Suppressor macrophage treated with lipopolysaccharide for 1 hour (primary cell): ENCODE data around the gene HOXD8.

Source experiments
- DNase-seq, 3 donors: peaks; one replicate each; pipeline ENCODE4 v3.0.0-alpha.2; 2020 to 2022

Gene HOXD8

DNA sequence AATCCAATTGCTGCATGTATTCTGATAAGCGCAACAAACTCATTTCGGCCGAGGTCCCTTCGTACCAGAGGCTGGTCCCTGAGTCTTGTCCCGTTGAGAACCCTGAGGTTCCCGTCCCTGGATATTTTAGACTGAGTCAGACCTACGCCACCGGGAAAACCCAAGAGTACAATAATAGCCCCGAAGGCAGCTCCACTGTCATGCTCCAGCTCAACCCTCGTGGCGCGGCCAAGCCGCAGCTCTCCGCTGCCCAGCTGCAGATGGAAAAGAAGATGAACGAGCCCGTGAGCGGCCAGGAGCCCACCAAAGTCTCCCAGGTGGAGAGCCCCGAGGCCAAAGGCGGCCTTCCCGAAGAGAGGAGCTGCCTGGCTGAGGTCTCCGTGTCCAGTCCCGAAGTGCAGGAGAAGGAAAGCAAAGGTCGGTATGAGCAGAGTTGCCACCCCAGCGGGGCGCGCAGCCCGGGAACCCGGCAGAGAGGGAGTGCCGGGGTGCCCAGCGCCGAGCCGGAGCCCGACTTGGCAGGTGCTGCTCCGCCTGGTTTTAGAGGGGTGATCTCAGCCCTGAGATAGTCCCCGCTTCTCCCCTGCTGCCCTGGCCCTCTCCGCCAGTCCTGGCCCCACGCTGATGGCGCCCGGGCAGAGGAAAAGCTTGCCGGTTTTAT, 12.2 kb upstream of the HOXD8 start:
- no peak for DNase-seq

DNA sequence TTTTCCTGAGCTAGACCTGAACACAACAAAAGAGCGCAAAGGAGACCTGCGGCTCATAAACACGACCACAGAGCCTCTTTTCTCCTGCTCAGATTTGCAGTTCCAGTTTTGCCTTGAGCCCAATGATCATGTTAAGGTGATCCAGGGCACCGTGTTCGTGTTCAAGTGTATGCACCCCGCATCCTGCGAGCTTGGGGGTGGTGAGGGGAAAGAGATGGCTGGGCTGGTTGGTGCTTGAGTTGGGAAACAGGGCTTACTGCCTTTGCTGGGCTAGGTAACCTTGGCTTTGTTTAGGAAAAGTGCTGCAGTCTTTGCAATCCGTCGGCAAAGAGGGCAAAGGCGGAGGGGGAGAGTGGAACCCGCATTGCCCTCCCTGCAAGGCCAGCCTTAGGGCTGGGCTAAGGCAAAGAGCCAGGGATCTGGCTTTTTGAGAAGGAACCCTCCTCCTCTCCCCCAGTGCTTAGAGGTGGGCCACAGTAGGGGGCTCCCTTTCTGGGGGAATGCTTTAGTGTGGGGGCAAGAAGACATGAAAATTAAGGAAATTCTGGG, 11.6 kb upstream of the HOXD8 start:
- DNase-seq = no peak

DNA sequence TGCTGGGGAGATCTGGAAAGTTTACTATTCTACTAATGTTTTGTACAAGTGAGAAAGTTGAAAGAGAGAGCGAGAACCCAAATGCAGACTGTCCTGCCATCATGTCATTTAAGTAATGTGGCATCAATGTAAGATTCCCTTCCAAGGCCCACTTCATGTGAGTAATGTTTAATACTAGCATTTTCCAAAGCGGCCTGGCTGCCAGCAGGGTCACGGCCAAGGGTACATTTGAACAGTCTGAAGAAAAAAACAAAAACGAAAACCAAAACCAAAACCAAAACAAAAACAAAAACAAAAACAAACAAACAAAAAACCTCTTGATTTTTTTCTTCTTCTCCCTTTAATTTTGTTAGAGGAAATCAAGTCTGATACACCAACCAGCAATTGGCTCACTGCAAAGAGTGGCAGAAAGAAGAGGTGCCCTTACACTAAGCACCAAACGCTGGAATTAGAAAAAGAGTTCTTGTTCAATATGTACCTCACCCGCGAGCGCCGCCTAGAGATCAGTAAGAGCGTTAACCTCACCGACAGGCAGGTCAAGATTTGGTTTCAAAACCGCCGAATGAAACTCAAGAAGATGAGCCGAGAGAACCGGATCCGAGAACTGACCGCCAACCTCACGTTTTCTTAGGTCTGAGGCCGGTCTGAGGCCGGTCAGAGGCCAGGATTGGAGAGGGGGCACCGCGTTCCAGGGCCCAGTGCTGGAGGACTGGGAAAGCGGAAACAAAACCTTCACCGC, 10.7 kb upstream of the HOXD8 start:
- peak; percentile 45 to 74 (median 55) for DNase-seq

DNA sequence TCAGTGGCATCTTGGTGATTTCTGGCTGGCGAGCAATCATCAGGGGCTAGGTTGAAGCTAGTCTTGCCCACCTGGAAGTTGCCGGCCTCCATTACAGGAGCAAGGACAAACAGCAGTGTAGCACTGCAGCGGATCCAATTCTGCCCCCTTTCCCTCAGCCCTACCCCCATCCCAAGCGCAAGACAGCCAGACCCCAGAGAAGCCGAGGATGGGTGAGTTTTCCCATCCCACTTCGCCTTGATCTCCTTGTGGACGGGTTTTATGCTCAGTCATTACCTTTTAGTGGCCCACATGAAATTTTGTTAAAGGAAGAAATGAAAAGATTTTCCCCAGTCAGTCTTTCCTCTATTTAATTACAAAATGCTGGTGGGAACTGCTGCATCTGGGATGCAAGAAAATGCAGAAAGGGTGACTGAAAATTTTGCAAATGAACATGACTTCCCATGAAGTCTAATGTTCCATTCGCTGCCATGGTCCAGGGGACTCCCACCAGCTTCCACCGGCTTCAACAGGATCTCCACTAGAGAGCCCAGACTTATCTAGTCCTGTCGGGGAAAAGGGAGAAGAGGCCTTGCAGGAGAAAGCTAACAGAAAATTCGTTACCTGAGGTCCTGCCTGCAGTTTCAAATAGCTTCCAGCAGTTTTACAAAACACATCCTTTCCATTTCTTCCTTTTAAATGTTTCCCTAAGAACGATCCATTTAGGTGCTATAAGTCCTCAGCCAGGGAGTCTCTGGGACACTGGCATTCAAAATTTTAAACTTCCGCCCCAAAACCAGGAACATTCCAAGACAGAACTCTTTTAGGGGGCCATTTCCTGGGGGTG, 8.9 kb upstream of the HOXD8 start:
- no peak for DNase-seq

DNA sequence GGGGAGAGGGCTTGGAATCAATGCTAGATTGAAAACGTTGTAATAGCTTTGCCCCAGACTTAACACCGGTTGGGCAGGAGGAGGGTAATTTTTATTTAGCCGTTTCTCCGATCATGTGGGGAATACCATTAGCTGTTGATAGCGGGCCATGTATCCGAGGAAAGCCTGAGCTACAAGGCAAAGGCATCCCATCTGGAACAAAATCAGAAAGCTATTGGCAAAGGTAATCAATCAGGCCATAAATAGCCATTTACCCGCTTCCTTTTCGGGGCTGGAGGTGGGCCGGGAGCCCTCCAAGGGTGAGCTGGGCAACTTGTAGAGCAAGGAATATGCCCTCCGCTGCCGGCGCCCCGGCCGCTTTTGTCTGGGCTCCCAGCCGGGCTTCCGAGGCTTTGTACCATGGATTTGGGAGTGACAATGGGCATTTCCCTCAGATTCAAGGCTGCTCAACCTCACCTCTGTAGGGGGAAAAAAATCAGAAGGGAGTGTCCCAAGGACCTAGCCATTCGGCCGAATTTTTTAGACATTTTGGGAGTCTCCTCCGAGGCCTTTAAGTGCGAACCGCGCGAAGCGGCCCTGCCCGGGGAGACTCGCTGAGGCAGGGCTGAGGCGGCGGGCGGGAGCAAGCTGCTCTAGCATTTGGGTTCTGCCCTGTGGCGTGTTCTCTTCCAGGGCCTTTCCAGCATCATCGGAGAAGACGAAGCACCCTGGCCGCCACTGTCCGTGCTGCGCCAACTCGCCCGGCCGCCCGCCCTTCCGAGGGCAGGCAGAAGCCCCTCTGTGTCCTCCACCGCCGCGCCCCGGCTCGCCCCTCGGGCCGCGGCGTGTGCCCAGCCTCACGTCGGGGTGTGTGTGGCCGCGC, 8.1 kb upstream of the HOXD8 start:
- DNase-seq = no peak

DNA sequence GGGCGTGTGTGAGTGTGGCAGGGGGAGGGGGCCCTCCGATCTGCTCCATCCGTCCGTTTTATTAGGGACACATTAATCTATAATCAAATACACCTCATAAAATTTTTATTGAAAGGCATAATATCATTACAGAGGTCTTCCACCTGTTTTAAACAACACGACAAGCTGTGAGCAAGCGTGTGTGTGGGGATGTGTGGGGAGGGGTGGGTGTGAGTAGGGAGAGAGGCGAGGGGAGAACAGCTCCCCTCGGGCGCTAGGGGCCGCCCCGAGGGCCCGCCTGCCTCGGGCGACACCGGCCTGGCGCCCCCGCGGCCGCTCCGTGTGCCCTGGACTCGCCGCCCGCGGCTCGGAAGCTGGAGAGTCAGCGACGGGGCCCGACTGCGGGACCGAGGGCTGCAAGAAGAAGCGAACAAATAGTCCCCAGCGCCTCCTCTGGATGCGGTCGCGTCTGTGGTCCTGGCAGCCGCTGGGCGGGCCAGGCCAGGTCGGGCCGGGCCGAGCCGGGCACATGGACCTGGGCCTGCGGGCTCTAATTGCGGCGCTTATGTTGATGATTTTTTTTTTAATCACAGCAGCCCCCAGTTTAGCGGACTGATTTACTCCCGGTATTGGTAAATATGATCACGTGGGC, 7.3 kb upstream of the HOXD8 start:
- DNase-seq = peak in 1 of 3 donors; percentile 38

DNA sequence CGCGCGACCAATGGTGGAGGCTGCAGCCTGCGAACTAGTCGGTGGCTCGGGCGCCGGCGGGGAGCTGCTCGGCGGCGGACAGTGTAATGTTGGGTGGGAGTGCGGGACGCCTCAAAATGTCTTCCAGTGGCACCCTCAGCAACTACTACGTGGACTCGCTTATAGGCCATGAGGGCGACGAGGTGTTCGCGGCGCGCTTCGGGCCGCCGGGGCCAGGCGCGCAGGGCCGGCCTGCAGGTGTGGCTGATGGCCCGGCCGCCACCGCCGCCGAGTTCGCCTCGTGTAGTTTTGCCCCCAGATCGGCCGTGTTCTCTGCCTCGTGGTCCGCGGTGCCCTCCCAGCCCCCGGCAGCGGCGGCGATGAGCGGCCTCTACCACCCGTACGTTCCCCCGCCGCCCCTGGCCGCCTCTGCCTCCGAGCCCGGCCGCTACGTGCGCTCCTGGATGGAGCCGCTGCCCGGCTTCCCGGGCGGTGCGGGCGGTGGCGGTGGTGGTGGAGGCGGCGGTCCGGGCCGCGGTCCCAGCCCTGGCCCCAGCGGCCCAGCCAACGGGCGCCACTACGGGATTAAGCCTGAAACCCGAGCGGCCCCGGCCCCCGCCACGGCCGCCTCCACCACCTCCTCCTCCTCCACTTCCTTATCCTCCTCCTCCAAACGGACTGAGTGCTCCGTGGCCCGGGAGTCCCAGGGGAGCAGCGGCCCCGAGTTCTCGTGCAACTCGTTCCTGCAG, 6.7 kb upstream of the HOXD8 start, which contains the start of gene HOXD9:
HOXD9 (plus strand) TSS at position 37 of the 728 bp plus-strand sequence; CDS start at position 87, 50 bp downstream.
- DNase-seq = peak in 2 of 3 donors; percentile 38 to 47

DNA sequence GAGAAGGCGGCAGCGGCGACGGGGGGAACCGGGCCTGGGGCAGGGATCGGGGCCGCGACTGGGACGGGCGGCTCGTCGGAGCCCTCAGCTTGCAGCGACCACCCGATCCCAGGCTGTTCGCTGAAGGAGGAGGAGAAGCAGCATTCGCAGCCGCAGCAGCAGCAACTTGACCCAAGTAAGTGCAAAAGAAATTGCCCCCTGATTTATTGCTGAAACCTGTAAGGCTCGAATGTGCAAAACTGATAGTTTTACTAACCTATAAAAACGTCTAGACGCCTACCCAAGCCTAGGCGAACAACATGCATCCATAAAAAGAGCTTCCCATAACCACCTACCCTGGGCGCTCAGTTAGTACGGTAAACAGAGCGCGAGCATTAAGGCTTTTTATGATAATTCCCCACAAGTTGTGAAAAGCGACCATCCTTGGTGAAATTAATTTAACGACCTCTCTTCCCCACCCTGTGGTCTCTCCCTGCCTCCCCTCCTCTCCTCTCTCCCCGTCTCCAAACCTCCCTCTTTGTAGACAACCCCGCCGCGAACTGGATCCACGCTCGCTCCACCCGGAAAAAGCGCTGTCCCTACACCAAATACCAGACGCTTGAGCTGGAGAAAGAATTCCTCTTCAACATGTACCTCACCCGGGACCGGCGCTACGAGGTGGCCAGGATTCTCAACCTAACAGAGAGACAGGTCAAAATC, 5.9 kb upstream of the HOXD8 start:
- DNase-seq = no peak

DNA sequence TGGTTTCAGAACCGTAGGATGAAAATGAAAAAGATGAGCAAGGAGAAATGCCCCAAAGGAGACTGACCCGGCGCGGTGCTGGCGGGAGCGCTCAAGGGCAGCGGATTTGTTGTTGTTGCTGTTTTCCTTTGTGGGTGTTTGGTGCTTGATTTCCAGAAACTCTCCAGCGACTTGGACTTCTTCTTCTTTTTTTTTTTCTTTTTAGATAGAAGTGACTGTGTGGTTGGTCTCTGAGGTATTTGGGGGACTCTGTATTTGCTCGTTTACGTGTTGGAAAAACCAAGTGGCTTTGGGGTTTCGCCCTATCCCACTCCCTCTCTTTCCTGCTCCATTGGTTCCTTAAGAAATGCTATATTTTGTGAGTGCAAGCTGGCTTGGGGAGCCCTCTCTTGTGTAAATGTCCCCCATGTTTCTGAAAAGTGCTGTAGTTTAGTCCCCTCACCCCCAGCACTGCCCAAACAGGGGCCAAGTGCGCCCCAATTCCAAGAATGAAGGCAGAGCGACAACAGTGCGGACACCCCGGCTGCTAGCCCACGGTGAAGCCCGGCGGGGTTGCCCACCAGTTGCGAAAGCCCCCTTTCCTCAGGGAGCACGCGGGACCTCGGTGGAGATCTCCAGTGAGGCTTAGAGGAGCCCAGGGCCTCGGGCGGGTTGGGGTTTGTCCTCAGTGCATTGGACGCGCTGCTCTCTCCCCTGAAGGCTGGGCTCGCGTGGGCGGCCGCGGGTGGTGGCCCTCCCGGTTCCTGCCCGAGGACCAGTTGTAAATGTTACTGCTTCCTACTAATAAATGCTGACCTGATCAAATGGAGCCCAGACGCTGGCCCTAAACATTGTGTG, 5.2 kb upstream of the HOXD8 start:
- DNase-seq = no peak

DNA sequence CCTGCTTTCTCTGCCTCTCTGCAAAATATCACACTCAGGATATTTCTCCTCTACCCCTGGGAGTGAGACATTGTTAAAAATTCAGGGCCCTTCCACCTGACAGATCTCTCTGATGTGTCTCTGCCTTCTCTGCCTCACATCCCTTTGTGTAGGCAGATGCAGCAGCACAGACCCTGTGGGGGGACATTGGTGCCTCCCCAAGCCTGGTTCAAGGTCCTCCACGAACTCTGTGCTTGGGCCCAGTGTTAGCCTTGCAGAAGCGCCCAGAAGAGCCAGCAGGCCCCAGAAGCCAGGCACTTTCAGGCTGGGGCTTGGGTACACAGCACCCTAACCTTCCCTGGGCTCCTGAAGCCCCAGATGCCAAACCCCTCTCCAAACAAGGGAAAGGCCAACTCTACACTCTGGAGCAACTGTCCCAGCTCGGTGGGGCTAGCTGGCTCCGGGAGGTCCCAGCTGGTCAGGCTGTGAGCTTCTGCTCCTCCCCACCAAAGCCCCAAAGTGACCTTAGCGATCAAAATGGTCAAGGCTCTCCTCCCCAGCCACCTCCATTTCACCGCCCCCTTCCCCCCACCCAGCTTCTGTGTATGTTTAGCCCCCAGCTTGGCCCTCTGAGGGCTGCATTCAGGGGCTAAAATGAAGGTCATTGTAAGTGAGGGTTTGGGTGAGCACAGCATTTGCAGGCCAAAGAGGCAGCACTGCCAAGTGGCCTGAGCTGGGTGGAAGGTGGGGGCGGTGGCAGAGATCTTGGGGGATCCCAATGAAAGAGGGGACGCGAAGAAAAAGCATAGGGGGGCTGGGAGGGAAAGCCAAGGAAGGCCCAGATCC, 4.3 kb upstream of the HOXD8 start:
- no peak for DNase-seq

DNA sequence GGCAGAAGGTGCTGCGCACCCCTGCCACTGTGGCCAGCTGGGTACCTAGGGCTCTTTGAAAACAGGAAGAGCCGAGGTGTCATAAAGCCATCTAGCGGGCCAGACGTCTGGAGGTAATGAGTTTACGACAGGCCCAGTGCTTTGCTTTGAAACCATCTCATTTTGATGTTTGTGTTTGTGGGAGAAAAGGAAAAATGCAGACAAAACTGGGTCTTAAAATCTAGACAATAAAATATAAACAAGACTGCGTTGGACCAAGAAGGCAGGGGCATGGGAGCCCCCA, 3.8 kb upstream of the HOXD8 start:
- no peak for DNase-seq

DNA sequence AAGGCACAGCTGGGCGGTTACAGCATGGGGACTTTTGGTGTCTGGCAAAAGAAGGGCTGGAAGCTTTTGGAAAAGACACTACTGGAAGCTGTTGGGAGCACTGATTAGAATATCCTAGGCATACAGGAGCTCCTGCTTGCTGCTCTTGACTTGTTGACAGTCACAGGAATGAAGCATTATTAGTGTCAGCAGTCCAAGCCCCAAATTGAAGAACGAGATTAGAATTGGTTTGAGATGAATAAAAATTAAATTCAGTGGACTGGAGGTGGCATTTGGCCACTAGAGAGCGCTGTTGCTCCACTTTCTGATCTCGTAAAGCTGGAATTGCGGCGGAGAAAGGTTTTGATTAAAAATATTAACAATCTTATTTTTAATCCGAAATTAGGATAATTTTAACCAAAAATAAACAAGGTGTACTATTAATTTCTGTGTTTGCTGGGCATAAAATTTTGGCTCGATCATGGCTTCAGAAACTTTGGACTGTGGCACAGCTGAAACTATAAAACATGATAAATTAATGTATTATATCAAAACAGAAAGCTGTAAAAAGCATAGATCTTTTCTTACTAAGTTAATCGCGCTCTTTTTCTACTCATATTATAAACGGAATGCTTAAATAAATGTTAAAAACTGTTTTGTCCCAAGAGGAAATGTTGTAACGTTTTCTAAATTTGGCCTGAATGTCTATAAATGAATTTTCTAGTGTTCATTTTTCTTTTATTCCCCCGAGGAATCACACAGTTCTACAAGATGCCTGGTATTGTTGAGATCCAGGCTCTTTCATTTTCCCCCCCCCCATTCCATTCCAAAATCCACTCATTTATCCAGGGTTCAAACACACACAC, 2.4 kb upstream of the HOXD8 start:
- peak; percentile 80 to 87 (median 86) for DNase-seq

DNA sequence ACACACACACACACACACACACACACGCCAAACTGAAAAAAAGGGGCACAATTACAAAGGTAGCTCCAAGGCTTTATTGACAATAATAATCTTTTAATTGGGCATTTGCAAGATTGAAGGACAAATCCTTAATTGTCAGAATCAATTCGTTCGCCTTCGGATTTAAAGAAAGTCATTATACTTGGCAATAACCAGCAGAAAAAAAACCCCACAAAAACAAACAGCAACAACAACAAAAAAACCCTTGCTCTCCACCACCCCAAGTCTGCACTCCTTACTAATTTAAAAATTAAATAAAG, 1.8 kb upstream of the HOXD8 start:
- DNase-seq = no peak

DNA sequence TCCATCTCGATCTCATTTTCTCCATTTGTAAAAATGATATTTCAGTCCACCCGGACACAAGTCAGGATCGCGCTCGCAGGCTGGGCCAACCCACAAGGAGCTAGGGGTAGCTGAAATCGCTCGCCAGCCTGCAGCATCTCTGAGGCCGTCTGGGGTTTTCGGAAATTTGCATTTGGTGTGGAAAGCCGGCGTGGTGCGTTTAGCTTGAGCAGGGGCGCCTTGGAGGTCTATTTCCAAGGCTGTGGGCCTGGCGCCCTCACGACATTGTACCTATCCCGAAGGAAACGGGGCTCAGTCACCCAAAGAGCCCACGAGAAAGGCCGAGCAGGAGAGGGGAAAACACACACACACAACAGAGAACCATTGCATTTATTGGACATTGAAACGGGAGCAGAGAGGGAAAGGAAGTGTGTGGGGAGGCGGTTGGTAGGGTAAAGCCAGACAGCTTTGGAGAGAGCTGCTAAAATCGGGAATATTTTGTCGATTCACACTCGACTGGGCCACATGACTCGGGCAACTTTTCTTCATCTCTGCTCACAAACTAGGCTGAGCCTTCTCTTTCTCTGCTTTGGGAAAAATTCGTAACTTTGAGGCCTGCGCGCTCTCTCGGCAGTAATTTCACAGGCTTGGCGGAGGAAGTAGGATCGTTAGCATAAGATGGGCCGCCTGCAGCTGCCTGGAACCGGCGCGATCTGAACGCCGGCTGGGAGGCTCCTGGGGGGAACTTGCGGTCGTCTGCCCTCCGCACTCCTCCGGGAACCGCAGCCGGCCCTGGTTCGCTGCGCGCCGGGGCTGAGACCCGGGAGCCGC, 1.1 kb upstream of the HOXD8 start:
- no peak for DNase-seq

DNA sequence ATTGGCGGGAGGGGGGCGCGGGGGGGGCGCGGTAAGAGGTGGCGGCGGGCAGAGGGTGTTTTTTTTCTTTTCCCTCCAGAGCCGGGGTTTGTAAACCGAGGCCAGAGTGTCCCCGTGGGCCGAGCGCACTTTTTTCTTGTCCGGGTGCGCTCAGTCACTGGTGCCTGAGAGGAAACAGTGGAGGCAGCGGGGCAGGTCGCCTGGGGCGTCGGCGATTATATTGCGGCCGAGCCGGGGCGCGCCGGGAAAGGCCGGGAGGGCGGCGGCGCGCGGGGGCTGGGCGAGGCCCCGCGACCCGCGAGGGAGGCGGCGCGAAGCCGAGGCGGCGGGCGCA, 275 bp downstream of the HOXD8 start:
- no peak for DNase-seq

DNA sequence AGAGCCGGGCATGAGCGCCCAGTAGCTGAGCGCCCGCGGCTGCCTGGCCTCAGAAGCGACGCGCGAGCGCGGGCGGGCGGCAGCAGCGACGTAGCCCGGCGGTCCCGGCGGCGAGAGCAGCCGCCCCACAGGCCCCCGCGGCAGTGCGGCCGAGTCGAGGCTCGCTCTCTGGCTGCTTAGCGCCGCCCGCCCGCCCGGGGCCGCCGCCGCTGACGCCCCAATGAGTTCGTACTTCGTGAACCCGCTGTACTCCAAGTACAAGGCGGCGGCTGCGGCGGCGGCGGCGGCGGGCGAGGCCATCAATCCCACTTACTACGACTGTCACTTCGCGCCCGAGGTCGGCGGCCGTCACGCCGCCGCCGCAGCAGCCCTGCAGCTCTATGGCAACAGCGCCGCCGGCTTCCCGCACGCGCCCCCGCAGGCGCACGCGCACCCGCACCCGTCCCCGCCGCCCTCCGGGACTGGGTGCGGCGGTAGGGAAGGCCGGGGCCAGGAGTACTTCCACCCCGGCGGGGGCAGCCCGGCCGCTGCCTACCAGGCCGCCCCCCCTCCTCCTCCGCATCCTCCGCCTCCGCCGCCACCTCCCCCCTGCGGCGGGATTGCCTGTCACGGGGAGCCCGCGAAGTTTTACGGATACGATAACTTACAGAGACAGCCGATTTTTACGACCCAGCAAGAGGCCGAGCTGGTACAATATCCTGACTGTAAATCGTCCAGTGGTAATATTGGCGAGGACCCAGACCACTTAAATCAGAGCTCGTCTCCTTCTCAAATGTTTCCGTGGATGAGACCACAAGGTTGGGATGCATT, 847 bp downstream of the HOXD8 start:
- DNase-seq = peak in 2 of 3 donors; percentile 49 to 59
